ENCODE measurements around the gene NCOA1.
"Not testable (repeated sequence)": the region's sequence is repeated elsewhere in the genome, so short reads cannot be mapped to it uniquely, and the experiment has no call there.

NCOA1 gene

GRCh38 chr2:24477229-24477628, 13.8 kb upstream of the NCOA1 start:
- no peak for DNase-seq (ENCODE audit: low read depth)

GRCh38 chr2:24478243-24478642, 12.8 kb upstream of the NCOA1 start:
- DNase-seq (ENCODE audit: low read depth) = no peak

DNA sequence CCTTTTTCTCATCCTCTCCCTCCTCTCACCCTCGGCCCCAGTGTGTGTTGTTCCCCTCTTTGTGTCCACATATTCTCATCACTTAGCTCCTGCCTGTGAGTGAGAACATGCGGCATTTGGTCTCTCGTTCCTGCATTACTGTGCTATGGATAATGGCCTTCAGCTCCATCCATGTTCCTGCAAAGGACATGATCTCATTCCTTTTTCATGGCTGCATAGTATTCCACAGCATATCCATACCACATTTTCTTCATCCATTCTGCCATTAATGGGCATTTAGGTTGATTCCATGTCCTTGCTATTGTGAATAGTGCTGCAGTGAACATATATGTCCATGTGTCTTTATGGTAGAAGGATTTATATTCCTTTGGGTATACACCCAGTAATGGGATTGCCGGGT, 10.8 kb upstream of the NCOA1 start:
- DNase-seq (ENCODE audit: low read depth) = no peak

DNA sequence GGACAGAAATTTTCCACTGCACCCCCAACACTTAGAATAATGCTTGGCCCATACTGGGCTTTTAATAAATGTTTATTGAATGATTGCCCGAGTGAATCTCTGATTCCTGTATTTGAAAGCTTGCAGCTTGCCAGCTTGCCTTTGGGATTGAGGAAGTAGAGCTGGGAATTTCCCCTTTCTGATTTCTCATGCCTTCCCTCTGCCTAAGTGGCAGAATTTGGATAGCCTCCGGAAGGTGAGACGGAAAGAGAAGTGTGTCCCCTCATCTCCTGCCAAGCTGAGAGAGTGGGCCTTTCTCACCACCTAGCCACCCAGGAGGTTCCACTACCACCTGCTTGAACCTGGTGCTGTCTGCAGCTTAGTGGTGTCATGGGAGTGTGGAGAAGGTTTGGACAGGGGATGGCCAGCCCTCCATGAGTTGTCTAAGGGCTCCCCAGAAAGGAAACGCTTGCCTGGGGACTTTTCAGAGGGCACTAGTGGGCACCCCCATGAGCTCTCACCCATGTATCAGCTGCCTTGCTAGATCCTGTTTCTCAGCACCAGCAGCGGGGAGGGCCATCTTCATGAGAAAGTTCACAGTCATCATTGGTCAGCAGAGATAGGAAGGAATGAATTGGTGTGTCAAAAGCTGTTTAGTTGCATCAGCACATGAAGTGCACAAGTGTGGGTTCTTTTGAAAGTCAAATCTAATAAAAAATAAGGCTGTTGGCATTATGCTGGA, 8.6 kb upstream of the NCOA1 start:
- no peak for DNase-seq (ENCODE audit: low read depth)

GRCh38 chr2:24482972-24483300, 8.1 kb upstream of the NCOA1 start:
- no peak for DNase-seq (ENCODE audit: low read depth)

DNA sequence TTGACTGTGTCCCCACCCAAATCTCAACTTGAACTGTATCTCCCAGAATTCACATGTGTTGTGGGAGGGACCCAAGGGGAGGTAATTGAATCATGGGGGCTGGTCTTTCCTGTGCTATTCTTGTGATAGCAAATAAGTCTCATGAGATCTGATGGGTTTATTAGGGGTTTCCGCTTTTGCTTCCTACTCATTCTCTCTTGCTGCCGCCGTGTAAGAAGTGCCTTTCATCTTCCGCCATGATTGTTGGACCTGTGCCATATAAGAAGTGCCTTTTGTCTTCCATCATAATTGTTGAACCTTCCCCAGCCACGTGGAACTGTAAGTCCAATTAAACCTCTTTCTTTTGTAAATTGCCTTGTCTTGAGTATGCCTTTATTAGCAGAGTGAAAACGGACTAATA, 6.4 kb upstream of the NCOA1 start:
- not testable (repeated sequence) for DNase-seq (ENCODE audit: low read depth)

GRCh38 chr2:24485197-24485596, 5.9 kb upstream of the NCOA1 start:
- no peak for DNase-seq (ENCODE audit: low read depth)

GRCh38 chr2:24486636-24487205, 4.3 kb upstream of the NCOA1 start:
- no peak for DNase-seq (ENCODE audit: low read depth)

DNA sequence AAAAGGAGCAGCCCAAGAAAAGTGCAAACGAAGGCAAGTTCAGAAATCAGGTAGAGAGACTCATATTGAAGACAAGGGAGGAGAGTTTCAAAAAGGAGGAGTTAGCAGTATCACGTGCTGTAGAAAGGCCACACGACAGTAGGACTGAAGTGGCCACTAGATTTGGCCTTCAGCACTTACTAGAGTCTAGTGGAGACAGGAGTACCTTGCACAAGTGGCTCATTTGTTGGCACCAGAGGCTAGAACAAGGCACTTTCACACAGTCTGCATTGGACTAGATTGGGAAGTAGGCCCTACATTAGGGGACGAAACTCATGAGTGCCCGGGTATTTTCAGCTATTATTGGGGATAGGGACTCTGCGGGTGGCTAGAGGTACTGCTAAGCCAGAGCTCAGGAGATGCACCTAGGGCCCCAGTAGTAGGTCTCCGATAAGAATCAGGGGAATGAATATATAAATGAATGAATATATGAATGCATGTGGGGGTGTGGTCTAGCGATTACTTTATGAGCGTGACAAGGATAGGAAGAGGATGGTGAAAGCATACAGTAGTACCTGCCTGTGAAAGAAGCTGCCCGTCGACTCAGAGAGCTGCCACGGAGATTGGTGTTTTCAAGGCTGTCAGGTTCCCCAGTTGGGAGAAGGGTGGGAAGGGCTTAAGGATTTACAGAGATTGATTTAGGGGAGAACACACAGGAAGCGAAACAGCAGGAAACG, 1.4 kb upstream of the NCOA1 start:
- DNase-seq (ENCODE audit: low read depth) = no peak

DNA sequence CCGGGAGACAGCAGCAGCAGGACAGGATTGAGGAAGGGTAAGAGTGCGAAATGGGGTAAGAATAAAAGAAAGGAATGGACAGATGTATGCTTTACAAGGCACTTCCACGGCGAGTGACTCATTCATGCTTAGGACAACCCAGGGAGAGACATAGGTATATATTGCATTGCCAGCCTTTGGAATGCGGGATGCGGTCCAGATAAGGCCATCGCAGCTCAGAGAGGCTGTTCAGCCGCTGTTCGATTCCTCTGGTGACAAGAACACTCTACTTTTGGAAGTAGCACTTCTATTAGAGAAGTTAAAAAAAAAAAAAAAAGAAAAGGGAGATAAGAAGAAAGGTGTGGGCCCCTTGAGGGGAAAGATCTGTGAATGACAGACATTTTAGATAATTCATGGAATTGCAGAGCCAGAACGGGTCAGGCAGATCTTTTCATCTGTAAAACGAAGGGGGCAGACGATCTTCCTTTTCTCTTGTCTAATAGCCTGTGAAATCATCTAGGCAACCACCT, 819 bp upstream of the NCOA1 start:
- DNase-seq (ENCODE audit: low read depth) = no peak

GRCh38 chr2:24491542-24492420, 727 bp downstream of the NCOA1 start:
- peak; percentile 30 for DNase-seq (ENCODE audit: low read depth)

DNA sequence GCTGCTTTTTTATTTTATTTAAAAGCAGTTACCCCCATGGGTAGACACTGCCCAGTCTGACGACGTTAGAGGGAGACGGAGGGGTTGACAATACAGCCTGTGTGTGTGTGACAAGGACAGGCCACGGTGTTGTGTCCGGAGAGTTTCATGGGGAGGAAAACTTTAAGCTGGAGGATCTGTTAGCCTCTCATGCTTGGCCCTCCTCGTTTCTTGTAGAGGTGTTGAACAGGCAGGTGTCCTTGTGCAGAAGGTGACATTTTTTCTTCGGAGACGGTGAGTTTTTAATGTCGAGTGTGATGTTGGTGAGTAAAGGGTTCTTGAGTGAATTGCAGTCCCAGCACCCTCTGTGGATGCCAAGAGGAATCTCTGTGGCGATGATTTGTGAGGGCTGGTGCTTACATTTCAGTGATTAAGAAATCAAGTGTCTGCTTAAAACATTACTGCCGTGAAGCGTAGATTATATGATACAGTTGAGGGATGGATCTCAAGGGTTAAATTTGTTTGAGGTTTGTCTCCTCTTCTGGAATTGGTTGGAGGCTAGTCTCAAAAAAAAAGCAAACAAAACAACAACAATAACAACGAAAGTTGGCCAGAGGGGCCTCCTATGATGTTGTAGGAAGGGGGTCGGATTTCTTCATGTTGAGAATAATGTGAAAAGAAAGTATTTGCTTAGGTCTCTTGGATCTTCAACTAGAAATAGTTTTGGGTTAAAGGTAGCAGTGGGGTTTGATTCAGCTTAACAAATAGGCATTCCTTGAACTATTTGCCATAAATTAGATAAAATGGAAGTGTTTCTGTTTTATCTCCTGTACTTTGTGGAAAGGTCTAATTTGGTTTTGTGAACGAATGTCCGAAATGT, 1.6 kb downstream of the NCOA1 start:
- DNase-seq (ENCODE audit: low read depth) = no peak

- no peak for DNase-seq (ENCODE audit: low read depth)
Observed at GRCh38 chr2:24493713-24494112, 2.7 kb downstream of the NCOA1 start.

DNA sequence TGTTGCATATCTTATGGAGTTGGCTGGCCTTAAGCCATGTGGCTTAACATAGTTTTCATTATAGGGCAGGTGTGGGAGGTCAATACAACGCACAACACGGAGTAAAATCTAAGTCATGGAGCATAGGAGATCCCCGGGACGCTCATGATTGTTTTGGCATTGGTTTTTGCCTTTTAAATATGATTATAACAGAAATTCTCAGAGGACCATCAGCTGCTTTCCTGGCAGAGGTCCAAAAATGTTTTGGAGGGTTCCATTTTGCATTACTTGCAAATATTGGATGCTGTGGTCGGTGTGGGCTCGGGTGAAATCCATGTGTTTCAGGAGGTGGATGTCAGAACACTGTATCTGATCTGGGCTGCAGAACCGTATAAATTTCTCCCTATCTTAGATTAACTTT, 3.4 kb downstream of the NCOA1 start:
- DNase-seq (ENCODE audit: low read depth) = no peak

DNA sequence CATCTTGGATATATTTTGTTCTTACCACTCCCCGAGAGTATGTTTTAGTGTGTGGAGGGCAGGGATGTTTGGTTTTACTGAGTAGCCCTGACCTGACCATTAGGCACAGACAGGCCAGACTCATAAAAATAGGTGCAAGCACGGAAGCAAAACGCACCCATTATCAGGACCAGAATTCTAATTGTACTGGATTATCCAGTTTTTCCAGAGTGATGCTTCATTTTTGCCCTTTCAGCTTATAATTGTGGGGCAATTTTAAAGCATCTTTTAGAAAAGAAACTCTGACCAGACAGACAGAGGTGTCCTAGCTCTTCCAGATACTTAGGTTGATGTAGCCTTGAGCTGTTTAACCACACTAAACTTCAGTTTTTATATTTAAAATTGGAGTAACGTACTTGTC, 4.4 kb downstream of the NCOA1 start:
- no peak for DNase-seq (ENCODE audit: low read depth)

GRCh38 chr2:24496959-24497358, 5.9 kb downstream of the NCOA1 start:
- DNase-seq (ENCODE audit: low read depth) = no peak

- DNase-seq (ENCODE audit: low read depth) = no peak
Observed at GRCh38 chr2:24497685-24498084, 6.6 kb downstream of the NCOA1 start.

DNA sequence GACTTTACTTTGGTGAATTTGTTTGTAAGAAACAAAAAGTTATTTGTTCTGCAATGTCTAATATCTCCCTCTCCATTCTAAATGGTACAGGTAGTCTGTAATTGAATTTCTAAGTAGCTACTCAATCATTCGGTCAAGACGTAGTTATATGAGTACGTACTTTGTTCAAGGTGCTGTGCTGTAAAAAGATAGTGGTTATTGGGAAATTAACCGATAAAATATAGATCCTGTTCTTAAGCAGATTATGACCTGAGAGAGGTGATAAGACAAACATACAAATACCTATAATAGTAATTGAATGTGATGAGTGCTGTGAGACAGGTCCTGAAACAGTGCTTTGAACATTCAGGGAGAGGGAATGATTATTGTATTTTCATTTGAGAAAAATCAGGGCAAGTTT, 7.1 kb downstream of the NCOA1 start:
- no peak for DNase-seq (ENCODE audit: low read depth)

GRCh38 chr2:24501813-24502212, 10.8 kb downstream of the NCOA1 start:
- DNase-seq (ENCODE audit: low read depth) = no peak

DNA sequence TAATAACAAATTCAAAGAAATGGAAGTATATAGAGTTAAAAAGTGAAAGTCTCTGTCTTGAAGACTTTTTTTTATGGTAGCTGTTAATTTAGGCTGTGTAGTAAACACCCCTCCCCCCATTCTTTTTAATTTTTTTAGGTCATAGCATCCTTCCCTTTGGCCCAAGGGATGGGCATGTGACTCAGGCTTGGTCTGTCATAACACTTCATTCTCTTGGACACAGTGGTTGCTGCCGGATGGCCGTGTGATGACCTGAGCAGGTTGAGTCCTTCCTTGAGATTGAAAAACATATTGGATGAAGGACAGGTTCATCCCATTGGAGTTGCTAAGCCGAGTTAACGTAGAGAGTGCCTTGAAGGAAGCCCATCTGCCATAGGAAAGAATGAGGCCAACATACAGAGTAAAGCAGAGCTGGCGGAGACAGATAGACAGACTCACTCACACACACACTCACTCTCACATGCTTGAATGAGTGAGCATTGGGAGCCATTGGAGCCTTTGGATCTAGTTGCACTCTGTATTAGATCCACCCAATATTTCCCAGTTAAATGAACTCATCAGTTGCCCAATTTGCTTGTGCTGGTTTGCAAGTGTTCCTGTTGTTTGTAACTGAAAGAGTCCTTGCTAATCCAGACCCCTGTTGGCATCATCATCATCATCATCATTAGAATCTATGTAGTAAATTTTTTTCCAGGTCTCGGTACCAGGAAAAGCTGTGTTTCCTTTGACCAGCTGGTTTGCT, 14.7 kb downstream of the NCOA1 start:
- DNase-seq (ENCODE audit: low read depth) = no peak

DNA sequence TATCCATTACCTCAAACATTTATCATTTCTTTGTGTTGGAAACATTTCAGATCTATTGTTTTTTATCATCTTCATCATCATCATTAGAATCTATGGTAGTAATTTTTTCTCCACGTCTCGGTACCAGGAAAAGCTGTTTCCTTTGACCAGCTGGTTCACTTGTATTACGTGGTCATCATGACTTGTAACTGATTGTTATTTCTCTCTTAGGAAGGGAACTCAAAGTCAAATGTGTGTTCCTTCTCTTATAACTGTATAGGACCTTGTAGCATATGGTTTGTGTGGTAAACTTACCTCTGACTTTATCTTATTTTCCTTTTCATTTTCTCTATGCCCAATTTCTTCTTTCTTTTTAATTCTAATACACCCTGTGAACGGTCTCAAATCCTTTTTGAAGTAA, 16.5 kb downstream of the NCOA1 start:
- no peak for DNase-seq (ENCODE audit: low read depth)

Data from activated T-cell treated with anti-CD3 and anti-CD28 coated beads for 1 hour (primary cell).